HL-60 (cell line): ENCODE data around the gene CTNNA2.

Experiments used
- DNase-seq, 2 experiments: peaks; one replicate each; pipeline ENCODE4 v3.0.0-alpha.2; 2010 to 2020; ENCODE audit warnings: low read depth in 1 of 2, low spot score in 1 of 2
- H3K27ac ChIP-seq: fragments of 250-450 bp; sonication (Bioruptor Pico); replicated peaks from 2 replicates; pipeline ENCODE4 v1.5.1; 2020; ENCODE audit warnings: mild to moderate bottlenecking, moderate library complexity
- H3K27me3 ChIP-seq: fragments of 250-450 bp; sonication (Bioruptor Pico); 2 replicates; pipeline ENCODE4 v1.5.1; 2021; ENCODE audit warnings: mild to moderate bottlenecking, moderate library complexity; ENCODE audit not compliant: insufficient read depth, poor library complexity, severe bottlenecking
- H3K4me3 ChIP-seq: replicated peaks from 2 replicates; pipeline ENCODE4 v1.5.1; 2011; ENCODE audit warnings: mild to moderate bottlenecking, control low read depth, low read length; ENCODE audit not compliant: insufficient read depth
- GABPA ChIP-seq: IDR thresholded peaks from 2 replicates; pipeline ENCODE4 v1.6.1; 2012; ENCODE audit warnings: low read depth
- POLR2AphosphoS5 ChIP-seq: IDR thresholded peaks from 2 replicates; pipeline ENCODE4 v1.6.1; 2012; ENCODE audit warnings: low read depth
- SPI1 ChIP-seq: IDR thresholded peaks from 2 replicates; pipeline ENCODE4 v1.6.1; 2012; ENCODE audit warnings: low read depth, mild to moderate bottlenecking, borderline replicate concordance
- TF ChIP-seq, protein P1 (sequence below): IDR thresholded peaks from one replicate; pipeline ENCODE4 v1.5.1; 2011; ENCODE audit warnings: low read length, control low read depth, inconsistent platforms; ENCODE audit not compliant: insufficient read depth
- TF ChIP-seq, protein P2 (sequence below): IDR thresholded peaks from 2 replicates; pipeline ENCODE4 v1.6.1; 2012; ENCODE audit warnings: low read depth; ENCODE audit not compliant: insufficient replicate concordance

CTNNA2 gene

DNA sequence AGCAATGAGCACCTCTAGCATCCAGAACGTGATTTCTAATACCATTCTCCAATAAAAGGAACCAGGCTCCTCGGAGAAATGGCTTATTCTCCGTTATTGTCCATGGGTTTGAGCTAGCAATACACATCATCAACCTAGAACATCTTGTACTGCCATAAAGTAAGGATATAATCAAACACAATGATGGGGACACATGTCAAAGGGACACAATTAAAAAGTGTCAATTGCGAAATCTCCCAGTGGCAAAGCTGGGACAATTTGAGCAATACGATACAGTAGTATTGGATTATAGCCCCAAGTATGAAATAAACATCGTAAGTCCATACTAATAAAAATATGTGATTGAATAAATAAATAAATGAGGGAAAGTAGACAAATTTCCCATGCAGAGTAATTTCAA, 108.4 kb downstream of the CTNNA2 start:
- TF ChIP-seq GABPA (no peak), POLR2AphosphoS5 (no peak), SPI1 (no peak)
- TF ChIP-seq, protein P1, sequence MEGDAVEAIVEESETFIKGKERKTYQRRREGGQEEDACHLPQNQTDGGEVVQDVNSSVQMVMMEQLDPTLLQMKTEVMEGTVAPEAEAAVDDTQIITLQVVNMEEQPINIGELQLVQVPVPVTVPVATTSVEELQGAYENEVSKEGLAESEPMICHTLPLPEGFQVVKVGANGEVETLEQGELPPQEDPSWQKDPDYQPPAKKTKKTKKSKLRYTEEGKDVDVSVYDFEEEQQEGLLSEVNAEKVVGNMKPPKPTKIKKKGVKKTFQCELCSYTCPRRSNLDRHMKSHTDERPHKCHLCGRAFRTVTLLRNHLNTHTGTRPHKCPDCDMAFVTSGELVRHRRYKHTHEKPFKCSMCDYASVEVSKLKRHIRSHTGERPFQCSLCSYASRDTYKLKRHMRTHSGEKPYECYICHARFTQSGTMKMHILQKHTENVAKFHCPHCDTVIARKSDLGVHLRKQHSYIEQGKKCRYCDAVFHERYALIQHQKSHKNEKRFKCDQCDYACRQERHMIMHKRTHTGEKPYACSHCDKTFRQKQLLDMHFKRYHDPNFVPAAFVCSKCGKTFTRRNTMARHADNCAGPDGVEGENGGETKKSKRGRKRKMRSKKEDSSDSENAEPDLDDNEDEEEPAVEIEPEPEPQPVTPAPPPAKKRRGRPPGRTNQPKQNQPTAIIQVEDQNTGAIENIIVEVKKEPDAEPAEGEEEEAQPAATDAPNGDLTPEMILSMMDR = no peak
- TF ChIP-seq, protein P2, sequence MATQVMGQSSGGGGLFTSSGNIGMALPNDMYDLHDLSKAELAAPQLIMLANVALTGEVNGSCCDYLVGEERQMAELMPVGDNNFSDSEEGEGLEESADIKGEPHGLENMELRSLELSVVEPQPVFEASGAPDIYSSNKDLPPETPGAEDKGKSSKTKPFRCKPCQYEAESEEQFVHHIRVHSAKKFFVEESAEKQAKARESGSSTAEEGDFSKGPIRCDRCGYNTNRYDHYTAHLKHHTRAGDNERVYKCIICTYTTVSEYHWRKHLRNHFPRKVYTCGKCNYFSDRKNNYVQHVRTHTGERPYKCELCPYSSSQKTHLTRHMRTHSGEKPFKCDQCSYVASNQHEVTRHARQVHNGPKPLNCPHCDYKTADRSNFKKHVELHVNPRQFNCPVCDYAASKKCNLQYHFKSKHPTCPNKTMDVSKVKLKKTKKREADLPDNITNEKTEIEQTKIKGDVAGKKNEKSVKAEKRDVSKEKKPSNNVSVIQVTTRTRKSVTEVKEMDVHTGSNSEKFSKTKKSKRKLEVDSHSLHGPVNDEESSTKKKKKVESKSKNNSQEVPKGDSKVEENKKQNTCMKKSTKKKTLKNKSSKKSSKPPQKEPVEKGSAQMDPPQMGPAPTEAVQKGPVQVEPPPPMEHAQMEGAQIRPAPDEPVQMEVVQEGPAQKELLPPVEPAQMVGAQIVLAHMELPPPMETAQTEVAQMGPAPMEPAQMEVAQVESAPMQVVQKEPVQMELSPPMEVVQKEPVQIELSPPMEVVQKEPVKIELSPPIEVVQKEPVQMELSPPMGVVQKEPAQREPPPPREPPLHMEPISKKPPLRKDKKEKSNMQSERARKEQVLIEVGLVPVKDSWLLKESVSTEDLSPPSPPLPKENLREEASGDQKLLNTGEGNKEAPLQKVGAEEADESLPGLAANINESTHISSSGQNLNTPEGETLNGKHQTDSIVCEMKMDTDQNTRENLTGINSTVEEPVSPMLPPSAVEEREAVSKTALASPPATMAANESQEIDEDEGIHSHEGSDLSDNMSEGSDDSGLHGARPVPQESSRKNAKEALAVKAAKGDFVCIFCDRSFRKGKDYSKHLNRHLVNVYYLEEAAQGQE = no peak
- no peak overlapping the region for H3K4me3 ChIP-seq
- no peaks in the 10 kb centered on the region for H3K27me3 ChIP-seq
- no peak for DNase-seq
- H3K27ac ChIP-seq = no peak overlapping the region

DNA sequence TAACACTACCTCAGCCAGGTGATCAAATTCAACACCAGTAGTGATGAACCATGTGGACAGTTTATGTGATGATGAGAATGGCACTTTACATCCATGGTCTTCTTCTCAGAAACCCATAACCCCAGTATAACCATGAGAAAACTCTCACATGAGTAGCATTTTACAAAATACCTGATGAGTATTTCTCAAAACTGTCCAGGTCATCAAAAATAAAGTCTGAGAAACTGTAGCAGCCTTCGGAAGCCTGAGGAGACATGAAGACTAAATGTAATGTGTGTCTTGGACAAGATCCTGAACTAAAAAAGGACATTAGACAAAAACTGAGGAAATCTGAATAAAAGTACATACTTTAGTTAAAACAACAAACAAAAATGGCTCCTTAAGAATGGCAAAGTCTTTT, 108.9 kb downstream of the CTNNA2 start:
- DNase-seq = no peak
- Histone ChIP-seq H3K27ac (no peak overlapping the region), H3K4me3 (no peak overlapping the region), H3K27me3 (no peaks in the 10 kb centered on the region)
- no peak for TF ChIP-seq POLR2AphosphoS5
- TF ChIP-seq, protein P1 = no peak

DNA sequence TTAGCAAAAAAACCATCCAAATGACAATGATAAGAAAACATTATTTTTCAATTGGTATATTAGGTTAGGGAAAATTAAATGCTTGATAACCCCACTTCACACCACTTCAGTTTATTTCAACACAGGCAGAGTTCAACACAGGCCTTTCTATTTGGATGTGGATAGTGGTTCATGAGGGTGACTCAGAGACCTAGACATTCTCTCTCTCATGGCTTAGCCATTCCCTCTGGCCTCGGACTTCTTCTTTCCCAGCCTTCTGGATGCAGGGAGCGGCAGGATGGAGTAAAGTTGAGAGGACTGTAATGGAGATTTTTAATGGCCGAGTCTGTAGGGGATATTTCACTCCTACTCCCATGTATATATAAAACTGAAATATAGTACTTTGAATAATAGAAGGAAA, 109.7 kb downstream of the CTNNA2 start:
- no peak for DNase-seq
- no peak overlapping the region for H3K4me3 ChIP-seq
- H3K27ac ChIP-seq = no peak overlapping the region
- TF ChIP-seq POLR2AphosphoS5 (no peak), SPI1 (no peak), GABPA (no peak)
- TF ChIP-seq, protein P2 = no peak
- TF ChIP-seq, protein P1 = no peak
- no peaks in the 10 kb centered on the region for H3K27me3 ChIP-seq

DNA sequence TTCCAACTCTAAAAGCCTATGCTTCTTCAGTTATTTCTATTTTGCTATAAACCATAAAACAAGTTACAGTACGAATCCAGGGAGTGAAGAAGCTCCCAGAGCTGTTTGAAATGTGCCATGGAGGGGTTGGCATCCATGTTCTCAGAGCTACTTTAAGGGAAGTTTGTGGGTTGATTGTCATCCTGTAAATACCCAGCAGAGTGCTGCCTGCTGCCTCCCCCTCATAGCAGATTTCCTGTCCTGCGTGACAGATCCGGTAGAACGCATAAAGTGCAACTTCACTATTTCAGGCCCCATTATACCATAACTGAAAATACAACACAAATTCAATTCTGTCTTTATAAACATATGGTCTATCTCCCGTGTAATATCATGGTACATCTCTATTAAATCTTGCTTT, 114.4 kb downstream of the CTNNA2 start:
- H3K27me3 ChIP-seq = no peaks in the 10 kb centered on the region
- DNase-seq = peak in 1 of 2 experiments; percentile 6
- no peak overlapping the region for H3K27ac ChIP-seq
- H3K4me3 ChIP-seq = no peak overlapping the region
- TF ChIP-seq, protein P2 = no peak
- peak; percentile 69 for TF ChIP-seq POLR2AphosphoS5
